HepG2 (cell line): Measurements from ENCODE around the gene UPF3A. TPM values are rescaled to one million over a fixed set of nuclear protein-coding genes. Genes with fewer than 3 reads are reported as not detected.

Experiments
- ATF7-NPFF ChIP-seq: sonication (generic); formaldehyde crosslinking; IDR thresholded peaks from 2 replicates; pipeline ENCODE4 v1.8.1; 2023; ENCODE audit warnings: mild to moderate bottlenecking, low read depth, missing genetic modification reagents, moderate library complexity
- CCDC6 ChIP-seq: sonication (generic); formaldehyde crosslinking; IDR thresholded peaks from 2 replicates; pipeline ENCODE4 v1.8.1; 2022; ENCODE audit warnings: mild to moderate bottlenecking, missing genetic modification reagents, moderate library complexity
- HINFP ChIP-seq: sonication (generic); formaldehyde crosslinking; IDR thresholded peaks from 2 replicates; pipeline ENCODE4 v1.4.0; 2020; ENCODE audit warnings: low read depth, mild to moderate bottlenecking, missing genetic modification reagents
- ISX ChIP-seq: sonication (generic); formaldehyde crosslinking; conservative IDR thresholded peaks from 2 replicates; pipeline ENCODE4 v1.5.0; 2020; ENCODE audit warnings: missing genetic modification reagents
- KDM5B ChIP-seq: sonication (generic); formaldehyde crosslinking; IDR thresholded peaks from 2 replicates; pipeline ENCODE4 v1.4.0; 2020; ENCODE audit warnings: missing genetic modification reagents, mild to moderate bottlenecking, borderline replicate concordance
- KLF6 ChIP-seq: IDR thresholded peaks from 2 replicates; pipeline ENCODE4 v1.8.0; 2016; ENCODE audit warnings: missing biosample characterization, missing genetic modification reagents
- NONO ChIP-seq, 2 experiments: fragments of 450-650 bp in 1 of 2; sonication (generic) in 1 of 2; formaldehyde crosslinking in 1 of 2; IDR thresholded peaks in 1 of 2; conservative IDR thresholded peaks in 1 of 2; 2 replicates each; pipeline versions ENCODE4 v1.6.1 to v1.8.0; 2017 to 2022; ENCODE audit warnings: mild to moderate bottlenecking in 1 of 2, missing genetic modification reagents in 1 of 2, moderate library complexity in 1 of 2
- POLR2A ChIP-seq, 2 experiments: IDR thresholded peaks; 2 replicates each; pipeline ENCODE4 v1.6.1; 2011; ENCODE audit warnings: low read depth in 2 of 2, low read length in 2 of 2, mild to moderate bottlenecking in 1 of 2, moderate library complexity in 1 of 2; ENCODE audit not compliant: insufficient read depth in 1 of 2
- RBAK ChIP-seq: sonication (generic); formaldehyde crosslinking; IDR thresholded peaks from 2 replicates; pipeline ENCODE4 v1.5.1; 2020; ENCODE audit warnings: mild to moderate bottlenecking, missing genetic modification reagents
- RNF2 ChIP-seq: fragments of 450-650 bp; conservative IDR thresholded peaks from 2 replicates; pipeline ENCODE4 v1.6.1; 2016; ENCODE audit warnings: low read depth
- SP4 ChIP-seq: sonication (generic); formaldehyde crosslinking; IDR thresholded peaks from 2 replicates; pipeline ENCODE4 v1.8.1; 2023; ENCODE audit warnings: mild to moderate bottlenecking, missing genetic modification reagents
- TCF12 ChIP-seq, 2 experiments: fragments of 450-650 bp in 1 of 2; sonication (generic) in 1 of 2; formaldehyde crosslinking in 1 of 2; IDR thresholded peaks; 2 replicates each; pipeline versions ENCODE4 v1.6.1 to v1.8.0; 2017 to 2022; ENCODE audit warnings: antibody characterized with exemption in 1 of 2, mild to moderate bottlenecking in 1 of 2, missing genetic modification reagents in 1 of 2, moderate library complexity in 1 of 2
- ZBTB7A ChIP-seq: sonication (generic); formaldehyde crosslinking; IDR thresholded peaks from 2 replicates; pipeline ENCODE4 v1.8.0; 2022; ENCODE audit warnings: mild to moderate bottlenecking, missing genetic modification reagents
- ZC3H13 ChIP-seq: sonication (generic); formaldehyde crosslinking; IDR thresholded peaks from 2 replicates; pipeline ENCODE4 v1.8.1; 2023; ENCODE audit warnings: mild to moderate bottlenecking, missing genetic modification reagents, moderate library complexity
- ZNF883 ChIP-seq: sonication (generic); formaldehyde crosslinking; IDR thresholded peaks from 2 replicates; pipeline ENCODE4 v1.5.1; 2020; ENCODE audit warnings: mild to moderate bottlenecking, missing genetic modification reagents; ENCODE audit errors: not compliant biosample characterization
- polyA plus RNA-seq, 8 experiments: library from polyadenylated mRNA; depleted of rRNA in 3 of 8; stranded (reverse) in 7 of 8; unstranded in 1 of 8; fragments of >200 nt; fragmentation: Illumina TruSeq in 4 of 8; extraction: Trizol in 4 of 8; gene quantifications; 2 replicates each; pipeline versions ENCODE4 v1.2.1 to v1.2.3, GENCODE V29; 2011 to 2016; ENCODE audit warnings: low read depth in 4 of 8, missing spikeins in 1 of 8, mixed read lengths in 1 of 8; ENCODE audit not compliant: insufficient read depth in 1 of 8
- total RNA-seq, 5 experiments: library from RNA; depleted of rRNA; stranded (reverse); fragments of >200 nt; fragmentation: Illumina TruSeq; extraction: Trizol; gene quantifications; 2 replicates each; pipeline ENCODE4 v1.2.3, GENCODE V29; 2016; ENCODE audit warnings: low read depth in 1 of 5
- TF ChIP-seq, protein P1 (sequence below): sonication (generic); formaldehyde crosslinking; conservative IDR thresholded peaks from 2 replicates; pipeline ENCODE4 v1.8.0; 2022; ENCODE audit warnings: mild to moderate bottlenecking, moderate library complexity, missing genetic modification reagents
- TF ChIP-seq, protein P2 (sequence below): sonication (generic); formaldehyde crosslinking; IDR thresholded peaks from 2 replicates; pipeline ENCODE4 v1.4.0; 2020; ENCODE audit warnings: mild to moderate bottlenecking, missing genetic modification reagents
- TF ChIP-seq, protein P3 (sequence below): sonication (generic); formaldehyde crosslinking; IDR thresholded peaks from 2 replicates; pipeline ENCODE4 v1.4.0; 2020; ENCODE audit warnings: missing genetic modification reagents, borderline replicate concordance
- TF ChIP-seq, protein P4 (sequence below): sonication (generic); formaldehyde crosslinking; IDR thresholded peaks from 2 replicates; pipeline ENCODE4 v1.8.1; 2023; ENCODE audit warnings: mild to moderate bottlenecking, missing genetic modification reagents

The UPF3A gene
- total and polyA plus RNA-seq, 2 of the 13 experiments (the other 11 are each of a cell fraction or from before 2014, with no cell fraction given) = 60.2 to 63.8 TPM

- TF ChIP-seq, protein P1, sequence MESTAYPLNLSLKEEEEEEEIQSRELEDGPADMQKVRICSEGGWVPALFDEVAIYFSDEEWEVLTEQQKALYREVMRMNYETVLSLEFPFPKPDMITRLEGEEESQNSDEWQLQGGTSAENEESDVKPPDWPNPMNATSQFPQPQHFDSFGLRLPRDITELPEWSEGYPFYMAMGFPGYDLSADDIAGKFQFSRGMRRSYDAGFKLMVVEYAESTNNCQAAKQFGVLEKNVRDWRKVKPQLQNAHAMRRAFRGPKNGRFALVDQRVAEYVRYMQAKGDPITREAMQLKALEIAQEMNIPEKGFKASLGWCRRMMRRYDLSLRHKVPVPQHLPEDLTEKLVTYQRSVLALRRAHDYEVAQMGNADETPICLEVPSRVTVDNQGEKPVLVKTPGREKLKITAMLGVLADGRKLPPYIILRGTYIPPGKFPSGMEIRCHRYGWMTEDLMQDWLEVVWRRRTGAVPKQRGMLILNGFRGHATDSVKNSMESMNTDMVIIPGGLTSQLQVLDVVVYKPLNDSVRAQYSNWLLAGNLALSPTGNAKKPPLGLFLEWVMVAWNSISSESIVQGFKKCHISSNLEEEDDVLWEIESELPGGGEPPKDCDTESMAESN (CRISPR knock-in tag) = peak; percentile 96
- TF ChIP-seq, protein P2, sequence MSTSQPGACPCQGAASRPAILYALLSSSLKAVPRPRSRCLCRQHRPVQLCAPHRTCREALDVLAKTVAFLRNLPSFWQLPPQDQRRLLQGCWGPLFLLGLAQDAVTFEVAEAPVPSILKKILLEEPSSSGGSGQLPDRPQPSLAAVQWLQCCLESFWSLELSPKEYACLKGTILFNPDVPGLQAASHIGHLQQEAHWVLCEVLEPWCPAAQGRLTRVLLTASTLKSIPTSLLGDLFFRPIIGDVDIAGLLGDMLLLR (CRISPR knock-in tag) = peak; percentile 76; the same call in 1 of the 2 replicates
- TF ChIP-seq ZBTB7A (CRISPR knock-in tag) = no peak
- peak; percentile 86 for TF ChIP-seq KDM5B (CRISPR knock-in tag)
- TF ChIP-seq ZNF883 (CRISPR knock-in tag) = no peak
- TF ChIP-seq ISX (CRISPR knock-in tag) = 0 out of 2 replicates have a peak, but pooled peaks have one; percentile 87
- TF ChIP-seq ATF7-NPFF = peak; percentile 100
- TF ChIP-seq SP4 (CRISPR knock-in tag) = peak; percentile 89
- TF ChIP-seq, protein P3, sequence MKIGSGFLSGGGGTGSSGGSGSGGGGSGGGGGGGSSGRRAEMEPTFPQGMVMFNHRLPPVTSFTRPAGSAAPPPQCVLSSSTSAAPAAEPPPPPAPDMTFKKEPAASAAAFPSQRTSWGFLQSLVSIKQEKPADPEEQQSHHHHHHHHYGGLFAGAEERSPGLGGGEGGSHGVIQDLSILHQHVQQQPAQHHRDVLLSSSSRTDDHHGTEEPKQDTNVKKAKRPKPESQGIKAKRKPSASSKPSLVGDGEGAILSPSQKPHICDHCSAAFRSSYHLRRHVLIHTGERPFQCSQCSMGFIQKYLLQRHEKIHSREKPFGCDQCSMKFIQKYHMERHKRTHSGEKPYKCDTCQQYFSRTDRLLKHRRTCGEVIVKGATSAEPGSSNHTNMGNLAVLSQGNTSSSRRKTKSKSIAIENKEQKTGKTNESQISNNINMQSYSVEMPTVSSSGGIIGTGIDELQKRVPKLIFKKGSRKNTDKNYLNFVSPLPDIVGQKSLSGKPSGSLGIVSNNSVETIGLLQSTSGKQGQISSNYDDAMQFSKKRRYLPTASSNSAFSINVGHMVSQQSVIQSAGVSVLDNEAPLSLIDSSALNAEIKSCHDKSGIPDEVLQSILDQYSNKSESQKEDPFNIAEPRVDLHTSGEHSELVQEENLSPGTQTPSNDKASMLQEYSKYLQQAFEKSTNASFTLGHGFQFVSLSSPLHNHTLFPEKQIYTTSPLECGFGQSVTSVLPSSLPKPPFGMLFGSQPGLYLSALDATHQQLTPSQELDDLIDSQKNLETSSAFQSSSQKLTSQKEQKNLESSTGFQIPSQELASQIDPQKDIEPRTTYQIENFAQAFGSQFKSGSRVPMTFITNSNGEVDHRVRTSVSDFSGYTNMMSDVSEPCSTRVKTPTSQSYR (CRISPR knock-in tag) = no peak; the same call in 1 of the 2 replicates
- TF ChIP-seq KLF6 = no peak
- TF ChIP-seq RNF2 = 0 out of 2 replicates have a peak, but pooled peaks have one; percentile 64
- TF ChIP-seq NONO (IDR thresholded peaks at IDR 0.05) = no peak
- TF ChIP-seq NONO (CRISPR knock-in tag; conservative IDR thresholded peaks at IDR 0.05) = peak; percentile 51; the same call in 1 of the 2 replicates
- TF ChIP-seq RBAK (CRISPR knock-in tag) = no peak
- peak; percentile 91 for TF ChIP-seq POLR2A (IDR thresholded peaks at IDR 0.05; ENCODE audit: insufficient read depth in 1 of 2, low read depth in 2 of 2, low read length in 2 of 2)
- TF ChIP-seq HINFP (CRISPR knock-in tag) = peak; percentile 75; the same call in 1 of the 2 replicates
- no peak for TF ChIP-seq TCF12 (IDR thresholded peaks at IDR 0.05)
- TF ChIP-seq TCF12 (CRISPR knock-in tag; IDR thresholded peaks at IDR 0.05) = peak; percentile 37; the same call in 1 of the 2 replicates
- peak; percentile 60; the same call in 1 of the 2 replicates for TF ChIP-seq ZC3H13 (CRISPR knock-in tag)
- peak; percentile 99 for TF ChIP-seq CCDC6 (CRISPR knock-in tag)
- TF ChIP-seq, protein P4, sequence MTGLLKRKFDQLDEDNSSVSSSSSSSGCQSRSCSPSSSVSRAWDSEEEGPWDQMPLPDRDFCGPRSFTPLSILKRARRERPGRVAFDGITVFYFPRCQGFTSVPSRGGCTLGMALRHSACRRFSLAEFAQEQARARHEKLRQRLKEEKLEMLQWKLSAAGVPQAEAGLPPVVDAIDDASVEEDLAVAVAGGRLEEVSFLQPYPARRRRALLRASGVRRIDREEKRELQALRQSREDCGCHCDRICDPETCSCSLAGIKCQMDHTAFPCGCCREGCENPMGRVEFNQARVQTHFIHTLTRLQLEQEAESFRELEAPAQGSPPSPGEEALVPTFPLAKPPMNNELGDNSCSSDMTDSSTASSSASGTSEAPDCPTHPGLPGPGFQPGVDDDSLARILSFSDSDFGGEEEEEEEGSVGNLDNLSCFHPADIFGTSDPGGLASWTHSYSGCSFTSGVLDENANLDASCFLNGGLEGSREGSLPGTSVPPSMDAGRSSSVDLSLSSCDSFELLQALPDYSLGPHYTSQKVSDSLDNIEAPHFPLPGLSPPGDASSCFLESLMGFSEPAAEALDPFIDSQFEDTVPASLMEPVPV (CRISPR knock-in tag) = peak; percentile 84; the same call in 1 of the 2 replicates
Observed at GRCh38 chr13:114314074-114314912, 32.9 kb downstream of the UPF3A start, which contains the start of gene CHAMP1 (continued).
